Left ventricle myocardium inferior (tissue), 1 donor: ENCODE results near the gene SLC25A34. TPM values are rescaled to one million over a fixed set of nuclear protein-coding genes. Genes with fewer than 3 reads are reported as not detected.

Source experiments
- DNase-seq: peaks from one replicate; pipeline ENCODE4 v3.0.0-alpha.2; 2020
- H3K27ac ChIP-seq: fragments of 200-600 bp; replicated peaks from 2 replicates; pipeline ENCODE4 v1.8.0; 2021
- H3K27me3 ChIP-seq: fragments of 200-600 bp; 2 replicates; pipeline ENCODE4 v1.8.0; 2021; ENCODE audit warnings: low read depth
- H3K36me3 ChIP-seq: fragments of 200-600 bp; 2 replicates; pipeline ENCODE4 v1.8.0; 2021
- H3K4me1 ChIP-seq: fragments of 200-600 bp; 2 replicates; pipeline ENCODE4 v1.8.0; 2021
- H3K4me3 ChIP-seq: fragments of 200-600 bp; 2 replicates; pipeline ENCODE4 v1.8.0; 2021; ENCODE audit warnings: mild to moderate bottlenecking, moderate library complexity
- H3K9me3 ChIP-seq: fragments of 200-600 bp; replicated peaks from 2 replicates; pipeline ENCODE4 v1.8.0; 2021
- CTCF ChIP-seq: fragments of 200-600 bp; IDR thresholded peaks from 2 replicates; pipeline ENCODE4 v1.8.0; 2021; ENCODE audit warnings: antibody characterized with exemption, mild to moderate bottlenecking, borderline replicate concordance
- intact Hi-C: fragments of 100-400 bp; cut with micrococcal nuclease; formaldehyde crosslinking; loops from one replicate; pipeline ENCODE4 v1.11.0; 2022
- total RNA-seq: library from RNA; stranded (reverse); fragmentation: NEBNext Ultra II Directional; extraction: Animal tissue kit (Norgen Biotek cat#: 25700); gene quantifications from one replicate; pipeline ENCODE4 v1.2.1, GENCODE V29; 2021
- donor health status: DM: no; HTN: yes; CAD: no; lungs with severe emphysema.

SLC25A34 gene
- total RNA-seq, 1 donor from 2014 or later: 34.0 TPM

- Histone ChIP-seq H3K27ac (peak overlapping the region; percentile 87), H3K27me3 (no peaks in the 10 kb centered on the region), H3K36me3 (peaks cover 66% of the 10 kb centered on the region), H3K4me1 (peaks cover 92% of the 10 kb centered on the region), H3K9me3 (no peaks in the 10 kb centered on the region), H3K4me3 (no peak overlapping the region)
- DNase-seq: no peak
- intact Hi-C loops: no loop called here
- no peak for TF ChIP-seq CTCF
These were observed 18.5 kb upstream of the SLC25A34 start for GRCh38 chr1:15717418-15718125.

- intact Hi-C loops: no loop called here
- DNase-seq: no peak
- no peaks in the 10 kb centered on the region for H3K9me3 ChIP-seq
- TF ChIP-seq CTCF: no peak
- H3K4me1 ChIP-seq: peaks cover 86% of the 10 kb centered on the region
- H3K27me3 ChIP-seq: no peaks in the 10 kb centered on the region
- peak overlapping the region; percentile 87 for H3K27ac ChIP-seq
- H3K36me3 ChIP-seq: peaks cover 72% of the 10 kb centered on the region
- no peak overlapping the region for H3K4me3 ChIP-seq
These were observed 17.9 kb upstream of the SLC25A34 start for GRCh38 chr1:15718199-15718601.

GRCh38 chr1:15719381-15720120 is 16.5 kb upstream of the SLC25A34 start:
- TF ChIP-seq CTCF: no peak
- Histone ChIP-seq H3K9me3 (no peaks in the 10 kb centered on the region), H3K4me1 (peaks cover 73% of the 10 kb centered on the region), H3K36me3 (peaks cover 81% of the 10 kb centered on the region), H3K4me3 (no peak overlapping the region), H3K27me3 (no peaks in the 10 kb centered on the region), H3K27ac (peak overlapping the region; percentile 87)
- intact Hi-C loops: no loop called here
- DNase-seq: no peak

GRCh38 chr1:15720861-15721260 is 15.2 kb upstream of the SLC25A34 start:
- intact Hi-C loops: no loop called here
- Histone ChIP-seq H3K27me3 (no peaks in the 10 kb centered on the region), H3K9me3 (no peaks in the 10 kb centered on the region), H3K27ac (peak overlapping the region; percentile 87), H3K4me1 (peaks cover 60% of the 10 kb centered on the region), H3K36me3 (peaks cover 90% of the 10 kb centered on the region), H3K4me3 (no peak overlapping the region)
- no peak for TF ChIP-seq CTCF
- DNase-seq: no peak

- no peak overlapping the region for H3K27ac ChIP-seq
These were observed 13.6 kb upstream of the SLC25A34 start for GRCh38 chr1:15722411-15722810.

More at GRCh38 chr1:15722411-15722810, 13.6 kb upstream of the SLC25A34 start:
- Histone ChIP-seq H3K4me3 (no peak overlapping the region), H3K4me1 (peaks cover 54% of the 10 kb centered on the region), H3K27me3 (no peaks in the 10 kb centered on the region), H3K36me3 (peaks cover 91% of the 10 kb centered on the region), H3K9me3 (no peaks in the 10 kb centered on the region)
- no peak for DNase-seq
- TF ChIP-seq CTCF: no peak
- intact Hi-C loops: no loop called here
